ENCODE measurements around the gene FUBP3. TPM values are rescaled to one million over a fixed set of nuclear protein-coding genes. Genes with fewer than 3 reads are reported as not detected.

The FUBP3 gene
- polyA plus RNA-seq, 2 of the 4 experiments (the other 2 are of a cell fraction) = 43.5 to 67.7 TPM

- Histone ChIP-seq H3K27ac (no peak overlapping the region), H3K4me1 (peaks cover 14% of the 10 kb centered on the region), H3K4me3 (no peak overlapping the region), H3K4me2 (no peak overlapping the region), H3K9me3 (no peaks in the 10 kb centered on the region)
- TF ChIP-seq, protein P1, sequence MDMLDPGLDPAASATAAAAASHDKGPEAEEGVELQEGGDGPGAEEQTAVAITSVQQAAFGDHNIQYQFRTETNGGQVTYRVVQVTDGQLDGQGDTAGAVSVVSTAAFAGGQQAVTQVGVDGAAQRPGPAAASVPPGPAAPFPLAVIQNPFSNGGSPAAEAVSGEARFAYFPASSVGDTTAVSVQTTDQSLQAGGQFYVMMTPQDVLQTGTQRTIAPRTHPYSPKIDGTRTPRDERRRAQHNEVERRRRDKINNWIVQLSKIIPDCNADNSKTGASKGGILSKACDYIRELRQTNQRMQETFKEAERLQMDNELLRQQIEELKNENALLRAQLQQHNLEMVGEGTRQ (IDR thresholded peaks at IDR 0.05) = no peak
- TF ChIP-seq FOSB (CRISPR knock-in tag; IDR thresholded peaks at IDR 0.05) (no peak), ESRRA (IDR thresholded peaks at IDR 0.05; ENCODE audit: borderline replicate concordance, low read length) (no peak), RCOR1 (IDR thresholded peaks at IDR 0.05; ENCODE audit: low read depth, low read length) (no peak)
- ATAC-seq = no peak
- peak; percentile 18 to 30 for DNase-seq (ENCODE audit: low read depth in 1 of 2, low spot score in 1 of 2)
- ChIA-PET POLR2A (no interaction called here), CTCF (interaction anchor here (1.0 kb wide), 1 partner anchor 11 kb away, joined by 3 read pairs; no protein-coding TSS in a partner anchor)
- 42% methylated on average over 7 of the region's 7 CpGs for WGBS (ENCODE audit: missing lambda C conversion rate)
- no peak for FAIRE-seq
Measured at GRCh38 chr9:130542457-130543228, 36.7 kb upstream of the FUBP3 start.

DNA sequence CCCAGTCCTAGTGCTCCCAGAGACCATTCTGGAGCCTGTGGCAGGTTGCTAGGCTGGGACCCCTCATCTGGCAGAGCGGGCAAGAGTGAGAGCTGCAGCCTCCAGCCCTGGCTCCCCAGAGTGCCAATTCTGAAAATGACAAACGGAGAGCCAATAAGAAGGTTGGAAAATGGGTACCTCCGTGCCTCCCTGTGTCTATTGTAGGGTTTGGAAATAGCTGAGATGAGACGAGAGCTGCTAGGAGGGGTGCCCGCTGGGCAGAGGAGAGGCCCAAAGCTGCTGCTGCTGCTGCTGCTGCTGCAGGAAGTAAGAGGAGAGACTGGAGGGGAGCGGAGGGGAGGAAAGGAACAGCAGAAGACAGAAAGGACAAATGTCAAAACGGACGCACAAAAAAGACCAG, 36.0 kb upstream of the FUBP3 start:
- ATAC-seq (no peak), DNase-seq (ENCODE audit: low read depth in 1 of 2, low spot score in 1 of 2) (no peak), FAIRE-seq (no peak)
- no peak for TF ChIP-seq JUN (IDR thresholded peaks at IDR 0.05)
- TF ChIP-seq RNF2 (IDR thresholded peaks at IDR 0.05; ENCODE audit: borderline replicate concordance, low read depth) = no peak
- TF ChIP-seq TP53 (CRISPR knock-in tag; IDR thresholded peaks at IDR 0.05) = no peak
- POLR2A ChIA-PET = no interaction called here
- CTCF ChIA-PET = interaction anchor here (1.4 kb wide), 1 partner anchor 141 kb away, joined by 4 read pairs; no protein-coding TSS in a partner anchor
- 73% methylated on average over 8 of the region's 8 CpGs for WGBS (ENCODE audit: missing lambda C conversion rate)
- Histone ChIP-seq H3K9me3 (no peaks in the 10 kb centered on the region), H3K4me3 (no peak overlapping the region), H3K4me2 (no peak overlapping the region), H3K4me1 (peaks cover 14% of the 10 kb centered on the region), H3K27ac (no peak overlapping the region)

GRCh38 chr9:130543859-130544258, 35.5 kb upstream of the FUBP3 start:
- Histone ChIP-seq H3K4me1 (peaks cover 14% of the 10 kb centered on the region), H3K4me2 (no peak overlapping the region), H3K27ac (no peak overlapping the region), H3K9me3 (no peaks in the 10 kb centered on the region), H3K4me3 (no peak overlapping the region)
- POLR2A ChIA-PET = no interaction called here
- 78% methylated on average over 6 of the region's 6 CpGs for WGBS (ENCODE audit: missing lambda C conversion rate)
- DNase-seq (ENCODE audit: low read depth in 1 of 2, low spot score in 1 of 2) = no peak
- no peak for FAIRE-seq
- no peak for ATAC-seq
- CTCF ChIA-PET = interaction anchor here (0.6 to 1.4 kb wide), 3 partner anchors 140 to 162 kb away, joined by 3 to 4 read pairs (median 3); no protein-coding TSS in a partner anchor
- TF ChIP-seq BCL3 (IDR thresholded peaks at IDR 0.05) (no peak), ZC3H11A (IDR thresholded peaks at IDR 0.05) (no peak), REST (IDR thresholded peaks at IDR 0.05) (no peak), ZFP36 (IDR thresholded peaks at IDR 0.05; ENCODE audit: borderline replicate concordance, partially characterized antibody) (no peak), EHF (CRISPR knock-in tag; IDR thresholded peaks at IDR 0.05) (no peak), JUN (IDR thresholded peaks at IDR 0.05) (no peak), JUNB (IDR thresholded peaks at IDR 0.05) (no peak), CHD2 (IDR thresholded peaks at IDR 0.05; ENCODE audit: low read length, partially characterized antibody) (no peak), EP300 (IDR thresholded peaks at IDR 0.05) (no peak), POLR2A (IDR thresholded peaks at IDR 0.05; ENCODE audit: low read length) (no peak), HEYL (CRISPR knock-in tag; IDR thresholded peaks at IDR 0.05) (no peak), MAZ (IDR thresholded peaks at IDR 0.05; ENCODE audit: borderline replicate concordance, low read depth, low read length) (no peak), PBX3 (IDR thresholded peaks at IDR 0.05) (no peak), HOXB5 (CRISPR knock-in tag; IDR thresholded peaks at IDR 0.05) (no peak), KDM1A (IDR thresholded peaks at IDR 0.05; ENCODE audit: low read depth) (no peak), HMGXB4 (CRISPR knock-in tag; IDR thresholded peaks at IDR 0.05; ENCODE audit: borderline replicate concordance) (no peak)
- TF ChIP-seq, protein P2, sequence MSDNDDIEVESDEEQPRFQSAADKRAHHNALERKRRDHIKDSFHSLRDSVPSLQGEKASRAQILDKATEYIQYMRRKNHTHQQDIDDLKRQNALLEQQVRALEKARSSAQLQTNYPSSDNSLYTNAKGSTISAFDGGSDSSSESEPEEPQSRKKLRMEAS (IDR thresholded peaks at IDR 0.05) = no peak

Data from A549 (cell line).